H1 (cell line): Measurements from ENCODE around the gene SLC26A8. TPM values are rescaled to one million over a fixed set of nuclear protein-coding genes. Genes with fewer than 3 reads are reported as not detected.

Experiments used
- CBX5 ChIP-seq: fragments of 300-800, 300-1000 bp; sonication (generic); IDR thresholded peaks from 2 replicates; pipeline ENCODE4 v1.7.1; 2016; ENCODE audit warnings: antibody characterized with exemption, low read length, low read depth
- CBX8 ChIP-seq: fragments of 300-800, 300-1000 bp; sonication (generic); IDR thresholded peaks from 2 replicates; pipeline ENCODE4 v1.7.1; 2016; ENCODE audit warnings: low read depth, low read length, borderline replicate concordance
- CHD7 ChIP-seq: fragments of 300-600 bp; sonication (generic); IDR thresholded peaks from 2 replicates; pipeline ENCODE4 v1.7.1; 2012; ENCODE audit warnings: low read length, moderate library complexity, mild to moderate bottlenecking, inconsistent platforms; ENCODE audit not compliant: insufficient replicate concordance
- KDM1A ChIP-seq: fragments of 200-600, 300-600 bp; sonication (generic); IDR thresholded peaks from 2 replicates; pipeline ENCODE4 v1.7.1; 2016; ENCODE audit warnings: mild to moderate bottlenecking, low read length, borderline replicate concordance
- RNF2 ChIP-seq: fragments of 200-900, 300-1000 bp; sonication (generic); IDR thresholded peaks from 2 replicates; pipeline ENCODE4 v1.7.1; 2016; ENCODE audit warnings: borderline replicate concordance, low read depth, mild to moderate bottlenecking, antibody characterized with exemption, low read length; ENCODE audit not compliant: poor library complexity, severe bottlenecking; ENCODE audit errors: missing control alignments
- YY1 ChIP-seq: IDR thresholded peaks from 2 replicates; pipeline ENCODE4 v1.6.1; 2011; ENCODE audit warnings: low read depth, mild to moderate bottlenecking, low read length
- ZNF274 ChIP-seq: IDR thresholded peaks from 2 replicates; pipeline ENCODE4 v1.7.0; 2012; ENCODE audit warnings: low read length, borderline replicate concordance; ENCODE audit errors: extremely low read depth
- polyA plus RNA-seq, 7 experiments: library from polyadenylated mRNA; depleted of rRNA in 3 of 7; stranded (reverse) in 5 of 7; unstranded in 2 of 7; fragments of >200 nt in 5 of 7; fragments of 200-250 nt in 2 of 7; gene quantifications; 1 replicate in 5 of 7; 2 replicates in 1 of 7; 4 replicates in 1 of 7; pipeline versions ENCODE4 v1.2.1 to v1.2.3, GENCODE V29; 2011 to 2013; ENCODE audit warnings: missing spikeins in 2 of 7, mixed read lengths in 2 of 7
- total RNA-seq: library from RNA; stranded (reverse); fragmentation: NEBNext Ultra II Directional; extraction: Animal tissue kit (Norgen Biotek cat#: 25700); gene quantifications from 2 replicates; pipeline ENCODE4 v1.2.1, GENCODE V29; 2021
- TF ChIP-seq, protein P1 (sequence below): IDR thresholded peaks from 2 replicates; pipeline ENCODE4 v1.6.1; 2012; ENCODE audit warnings: low read length, inconsistent platforms

SLC26A8 gene
- total and polyA plus RNA-seq, 2 of the 8 experiments (the other 6 are each of a cell fraction or from before 2014, with no cell fraction given), result 0.56 to 0.57 TPM

DNA sequence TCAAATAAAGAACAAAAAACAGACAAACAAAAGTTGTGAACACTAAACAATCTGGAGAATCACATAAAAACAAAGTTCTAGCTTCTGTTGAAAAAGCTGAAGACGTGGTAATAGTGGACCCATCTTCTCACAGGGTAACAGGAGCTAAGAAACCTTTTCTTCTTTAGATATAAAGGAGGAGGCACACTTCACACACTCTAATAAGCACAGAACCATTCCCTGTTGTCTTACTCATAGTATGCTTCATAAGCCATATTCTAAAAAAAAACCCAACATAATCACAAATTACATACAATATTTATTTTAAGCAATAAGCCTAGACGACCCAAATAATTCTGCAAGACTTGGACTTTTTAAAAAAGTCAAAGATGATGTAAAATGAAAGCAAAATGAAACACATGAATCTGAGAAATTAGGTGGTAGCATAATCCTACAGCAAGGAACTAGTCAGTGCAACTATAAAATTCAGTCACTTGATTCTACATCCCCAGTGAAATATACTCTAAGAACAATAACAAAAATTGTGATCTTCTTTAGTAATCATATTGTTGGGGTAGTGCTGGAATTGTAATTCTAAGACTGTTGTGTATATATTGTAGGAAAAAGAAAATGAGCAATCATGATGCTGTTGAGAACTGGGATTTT lies 119.2 kb downstream of the SLC26A8 start (continued):
- TF ChIP-seq RNF2 (no peak), CHD7 (no peak), CBX5 (no peak), ZNF274 (no peak), KDM1A (no peak), CBX8 (no peak), YY1 (no peak)
- TF ChIP-seq, protein P1, sequence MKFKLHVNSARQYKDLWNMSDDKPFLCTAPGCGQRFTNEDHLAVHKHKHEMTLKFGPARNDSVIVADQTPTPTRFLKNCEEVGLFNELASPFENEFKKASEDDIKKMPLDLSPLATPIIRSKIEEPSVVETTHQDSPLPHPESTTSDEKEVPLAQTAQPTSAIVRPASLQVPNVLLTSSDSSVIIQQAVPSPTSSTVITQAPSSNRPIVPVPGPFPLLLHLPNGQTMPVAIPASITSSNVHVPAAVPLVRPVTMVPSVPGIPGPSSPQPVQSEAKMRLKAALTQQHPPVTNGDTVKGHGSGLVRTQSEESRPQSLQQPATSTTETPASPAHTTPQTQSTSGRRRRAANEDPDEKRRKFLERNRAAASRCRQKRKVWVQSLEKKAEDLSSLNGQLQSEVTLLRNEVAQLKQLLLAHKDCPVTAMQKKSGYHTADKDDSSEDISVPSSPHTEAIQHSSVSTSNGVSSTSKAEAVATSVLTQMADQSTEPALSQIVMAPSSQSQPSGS, result no peak
